HepG2 (cell line): ENCODE results near the gene SWI5. TPM values are rescaled to one million over a fixed set of nuclear protein-coding genes. Genes with fewer than 3 reads are reported as not detected.
A peak's percentile ranks its signal among the peaks of the same experiment; 100 is the strongest.

Source experiments
- BRCA1 ChIP-seq: sonication (generic); formaldehyde crosslinking; IDR thresholded peaks from 2 replicates; pipeline ENCODE4 v1.4.0; 2020; ENCODE audit warnings: missing genetic modification reagents
- CBX5 ChIP-seq: sonication (generic); formaldehyde crosslinking; IDR thresholded peaks from 2 replicates; pipeline ENCODE4 v1.4.0; 2020; ENCODE audit warnings: missing genetic modification reagents, borderline replicate concordance
- CREM ChIP-seq, 2 experiments: sonication (generic) in 1 of 2; formaldehyde crosslinking in 1 of 2; IDR thresholded peaks; 2 replicates each; pipeline versions ENCODE4 v1.4.0 to v1.6.1; 2016 to 2020; ENCODE audit warnings: antibody characterized with exemption in 1 of 2, mild to moderate bottlenecking in 1 of 2, missing genetic modification reagents in 1 of 2
- DMAP1 ChIP-seq: IDR thresholded peaks from 2 replicates; pipeline ENCODE4 v1.6.1; 2016
- ELF4 ChIP-seq: sonication (generic); formaldehyde crosslinking; IDR thresholded peaks from 2 replicates; pipeline ENCODE4 v1.5.0; 2020; ENCODE audit warnings: missing genetic modification reagents, mild to moderate bottlenecking, moderate library complexity, borderline replicate concordance
- GABPB1 ChIP-seq: IDR thresholded peaks from 2 replicates; pipeline ENCODE4 v1.6.1; 2016; ENCODE audit warnings: mild to moderate bottlenecking, missing genetic modification reagents, moderate library complexity, missing compliant biosample characterization
- HOXA7 ChIP-seq: sonication (generic); formaldehyde crosslinking; IDR thresholded peaks from 2 replicates; pipeline ENCODE4 v1.8.1; 2022; ENCODE audit warnings: mild to moderate bottlenecking, missing genetic modification reagents, moderate library complexity
- KDM2A ChIP-seq: sonication (generic); formaldehyde crosslinking; IDR thresholded peaks from 2 replicates; pipeline ENCODE4 v1.4.0; 2020; ENCODE audit warnings: low read depth, missing genetic modification reagents, borderline replicate concordance
- KDM5B ChIP-seq: sonication (generic); formaldehyde crosslinking; IDR thresholded peaks from 2 replicates; pipeline ENCODE4 v1.4.0; 2020; ENCODE audit warnings: missing genetic modification reagents, mild to moderate bottlenecking, borderline replicate concordance
- NCOA5 ChIP-seq: sonication (generic); formaldehyde crosslinking; IDR thresholded peaks from 2 replicates; pipeline ENCODE4 v1.4.0; 2020; ENCODE audit warnings: missing genetic modification reagents
- RXRA ChIP-seq: sonication (generic); formaldehyde crosslinking; IDR thresholded peaks from 2 replicates; pipeline ENCODE4 v1.5.1; 2020; ENCODE audit warnings: missing genetic modification reagents
- SALL1 ChIP-seq: sonication (generic); formaldehyde crosslinking; IDR thresholded peaks from 2 replicates; pipeline ENCODE4 v1.8.0; 2022; ENCODE audit warnings: mild to moderate bottlenecking, missing genetic modification reagents
- TARDBP ChIP-seq: sonication (generic); formaldehyde crosslinking; IDR thresholded peaks from 2 replicates; pipeline ENCODE4 v1.8.0; 2022; ENCODE audit warnings: mild to moderate bottlenecking, missing genetic modification reagents
- ZFP36L2 ChIP-seq: sonication (generic); formaldehyde crosslinking; IDR thresholded peaks from 2 replicates; pipeline ENCODE4 v1.4.0; 2020; ENCODE audit warnings: missing genetic modification reagents
- ZFP41 ChIP-seq: sonication (generic); formaldehyde crosslinking; IDR thresholded peaks from 2 replicates; pipeline ENCODE4 v1.4.0; 2020; ENCODE audit warnings: mild to moderate bottlenecking, missing genetic modification reagents, borderline replicate concordance
- ZFX ChIP-seq: sonication (generic); formaldehyde crosslinking; IDR thresholded peaks from 2 replicates; pipeline ENCODE4 v1.4.0; 2020; ENCODE audit warnings: mild to moderate bottlenecking, low read depth, missing genetic modification reagents, moderate library complexity
- ZNF260 ChIP-seq: sonication (generic); formaldehyde crosslinking; IDR thresholded peaks from 2 replicates; pipeline ENCODE4 v1.4.0; 2020; ENCODE audit warnings: missing genetic modification reagents, low read depth, mild to moderate bottlenecking, borderline replicate concordance
- ZNF543 ChIP-seq: sonication (generic); formaldehyde crosslinking; IDR thresholded peaks from 2 replicates; pipeline ENCODE4 v1.4.0; 2020; ENCODE audit warnings: mild to moderate bottlenecking, missing genetic modification reagents
- ZNF558 ChIP-seq: sonication (generic); formaldehyde crosslinking; IDR thresholded peaks from 2 replicates; pipeline ENCODE4 v1.9.0; 2022; ENCODE audit warnings: mild to moderate bottlenecking, missing genetic modification reagents, borderline replicate concordance
- ZNF589 ChIP-seq: sonication (generic); formaldehyde crosslinking; conservative IDR thresholded peaks from 2 replicates; pipeline ENCODE4 v1.8.0; 2022; ENCODE audit warnings: mild to moderate bottlenecking, moderate library complexity, missing genetic modification reagents
- ZNF747 ChIP-seq: sonication (generic); formaldehyde crosslinking; IDR thresholded peaks from 2 replicates; pipeline ENCODE4 v1.8.1; 2023; ENCODE audit warnings: missing genetic modification reagents, mild to moderate bottlenecking, borderline replicate concordance
- ZNF788 ChIP-seq: sonication (generic); formaldehyde crosslinking; IDR thresholded peaks from 2 replicates; pipeline ENCODE4 v1.5.0; 2020; ENCODE audit warnings: mild to moderate bottlenecking, missing genetic modification reagents, borderline replicate concordance
- polyA plus RNA-seq, 8 experiments: library from polyadenylated mRNA; depleted of rRNA in 3 of 8; stranded (reverse) in 7 of 8; unstranded in 1 of 8; fragments of >200 nt; fragmentation: Illumina TruSeq in 4 of 8; extraction: Trizol in 4 of 8; gene quantifications; 2 replicates each; pipeline versions ENCODE4 v1.2.1 to v1.2.3, GENCODE V29; 2011 to 2016; ENCODE audit warnings: low read depth in 4 of 8, missing spikeins in 1 of 8, mixed read lengths in 1 of 8; ENCODE audit not compliant: insufficient read depth in 1 of 8
- total RNA-seq, 5 experiments: library from RNA; depleted of rRNA; stranded (reverse); fragments of >200 nt; fragmentation: Illumina TruSeq; extraction: Trizol; gene quantifications; 2 replicates each; pipeline ENCODE4 v1.2.3, GENCODE V29; 2016; ENCODE audit warnings: low read depth in 1 of 5
- TF ChIP-seq, protein P1 (sequence below): sonication (generic); formaldehyde crosslinking; IDR thresholded peaks from 2 replicates; pipeline ENCODE4 v1.4.0; 2020; ENCODE audit warnings: missing genetic modification reagents
- TF ChIP-seq, protein P2 (sequence below): sonication (generic); formaldehyde crosslinking; IDR thresholded peaks from 2 replicates; pipeline ENCODE4 v1.5.0; 2020; ENCODE audit warnings: mild to moderate bottlenecking, missing genetic modification reagents, borderline replicate concordance
- TF ChIP-seq, protein P3 (sequence below): sonication (generic); formaldehyde crosslinking; IDR thresholded peaks from 2 replicates; pipeline ENCODE4 v1.8.0; 2022; ENCODE audit warnings: missing genetic modification reagents, mild to moderate bottlenecking, borderline replicate concordance

SWI5 gene
- total and polyA plus RNA-seq, 2 of the 13 experiments (the other 11 are each of a cell fraction or from before 2014, with no cell fraction given), result 39.2 to 41.0 TPM

DNA sequence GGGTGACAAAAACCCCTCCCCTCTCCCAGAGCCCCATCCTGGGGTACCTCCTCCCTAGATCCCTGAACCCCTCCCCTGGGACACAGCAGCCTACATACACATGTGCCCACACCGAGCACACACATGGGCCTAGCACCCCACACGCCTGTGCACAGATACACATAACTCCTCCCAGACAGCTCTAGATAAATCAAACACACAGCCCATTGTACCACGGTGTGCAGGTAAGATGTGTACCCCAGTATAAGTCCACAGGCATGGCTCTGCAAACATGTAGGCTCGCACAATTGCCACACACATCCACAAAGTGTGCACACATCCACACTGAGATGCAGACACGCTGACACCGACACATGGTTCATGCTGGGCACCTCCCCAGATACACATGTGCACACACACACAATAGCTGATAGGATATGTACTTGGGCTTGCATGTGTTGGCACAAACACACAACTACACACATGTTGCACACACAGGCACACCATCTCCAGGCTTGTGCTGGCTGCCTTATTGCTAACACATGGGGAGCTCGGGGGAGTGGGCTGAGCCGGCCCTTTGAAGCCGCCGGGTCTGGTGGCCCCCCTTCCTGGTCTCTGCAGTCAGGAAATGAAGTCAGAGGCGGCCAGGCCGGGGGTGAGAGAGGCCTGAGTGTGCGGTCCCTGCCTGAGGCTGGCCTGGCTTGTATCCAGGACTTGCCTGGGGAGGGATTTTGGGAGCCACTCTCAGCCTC lies 30.5 kb upstream of the SWI5 start (continued):
- TF ChIP-seq ZNF788 (CRISPR knock-in tag) (peak; percentile 48; the same call in 1 of the 2 replicates), KDM2A (CRISPR knock-in tag) (peak; percentile 54; the same call in 1 of the 2 replicates), ZFX (CRISPR knock-in tag) (peak; percentile 78), ZNF558 (CRISPR knock-in tag) (no peak), RXRA (CRISPR knock-in tag) (0 out of 2 replicates have a peak, but pooled peaks have one; percentile 36), KDM5B (CRISPR knock-in tag) (peak; percentile 23; the same call in 1 of the 2 replicates), TARDBP (CRISPR knock-in tag) (0 out of 2 replicates have a peak, but pooled peaks have one; percentile 17), ELF4 (0 out of 2 replicates have a peak, but pooled peaks have one; percentile 39), HOXA7 (no peak), ZNF260 (CRISPR knock-in tag) (no peak), CBX5 (0 out of 2 replicates have a peak, but pooled peaks have one; percentile 12), ZNF543 (CRISPR knock-in tag) (0 out of 2 replicates have a peak, but pooled peaks have one; percentile 22), ZNF747 (0 out of 2 replicates have a peak, but pooled peaks have one; percentile 40), BRCA1 (CRISPR knock-in tag) (no peak), SALL1 (peak; percentile 64), DMAP1 (peak; percentile 34; the same call in 1 of the 2 replicates), ZNF589 (CRISPR knock-in tag) (no peak), ZFP41 (CRISPR knock-in tag) (peak; percentile 45; the same call in 1 of the 2 replicates), ZFP36L2 (CRISPR knock-in tag) (no peak), CREM (IDR thresholded peaks at IDR 0.05) (0 out of 2 replicates have a peak, but pooled peaks have one; percentile 32), CREM (CRISPR knock-in tag; IDR thresholded peaks at IDR 0.05) (no peak), GABPB1 (CRISPR knock-in tag) (peak; percentile 76), NCOA5 (CRISPR knock-in tag) (no peak)
- TF ChIP-seq, protein P1, sequence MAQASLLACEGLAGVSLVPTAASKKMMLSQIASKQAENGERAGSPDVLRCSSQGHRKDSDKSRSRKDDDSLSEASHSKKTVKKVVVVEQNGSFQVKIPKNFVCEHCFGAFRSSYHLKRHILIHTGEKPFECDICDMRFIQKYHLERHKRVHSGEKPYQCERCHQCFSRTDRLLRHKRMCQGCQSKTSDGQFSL, result no peak
- TF ChIP-seq, protein P2, sequence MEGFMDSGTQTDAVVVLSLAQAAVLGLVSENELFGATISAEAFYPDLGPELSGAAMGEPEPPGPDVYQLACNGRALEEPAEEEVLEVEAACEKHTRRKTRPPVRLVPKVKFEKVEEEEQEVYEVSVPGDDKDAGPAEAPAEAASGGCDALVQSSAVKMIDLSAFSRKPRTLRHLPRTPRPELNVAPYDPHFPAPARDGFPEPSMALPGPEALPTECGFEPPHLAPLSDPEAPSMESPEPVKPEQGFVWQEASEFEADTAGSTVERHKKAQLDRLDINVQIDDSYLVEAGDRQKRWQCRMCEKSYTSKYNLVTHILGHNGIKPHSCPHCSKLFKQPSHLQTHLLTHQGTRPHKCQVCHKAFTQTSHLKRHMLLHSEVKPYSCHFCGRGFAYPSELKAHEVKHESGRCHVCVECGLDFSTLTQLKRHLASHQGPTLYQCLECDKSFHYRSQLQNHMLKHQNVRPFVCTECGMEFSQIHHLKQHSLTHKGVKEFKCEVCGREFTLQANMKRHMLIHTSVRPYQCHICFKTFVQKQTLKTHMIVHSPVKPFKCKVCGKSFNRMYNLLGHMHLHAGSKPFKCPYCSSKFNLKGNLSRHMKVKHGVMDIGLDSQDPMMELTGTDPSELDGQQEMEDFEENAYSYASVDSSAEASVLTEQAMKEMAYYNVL (CRISPR knock-in tag), result no peak
- TF ChIP-seq, protein P3, sequence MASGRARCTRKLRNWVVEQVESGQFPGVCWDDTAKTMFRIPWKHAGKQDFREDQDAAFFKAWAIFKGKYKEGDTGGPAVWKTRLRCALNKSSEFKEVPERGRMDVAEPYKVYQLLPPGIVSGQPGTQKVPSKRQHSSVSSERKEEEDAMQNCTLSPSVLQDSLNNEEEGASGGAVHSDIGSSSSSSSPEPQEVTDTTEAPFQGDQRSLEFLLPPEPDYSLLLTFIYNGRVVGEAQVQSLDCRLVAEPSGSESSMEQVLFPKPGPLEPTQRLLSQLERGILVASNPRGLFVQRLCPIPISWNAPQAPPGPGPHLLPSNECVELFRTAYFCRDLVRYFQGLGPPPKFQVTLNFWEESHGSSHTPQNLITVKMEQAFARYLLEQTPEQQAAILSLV, result 0 out of 2 replicates have a peak, but pooled peaks have one; percentile 37
